Loucy (cell line): ENCODE results near the gene ARFIP1.

Source experiments
- H2AFZ ChIP-seq: fragments of 200-600 bp; sonication (generic); 2 replicates; pipeline ENCODE4 v1.6.0; 2016; ENCODE audit warnings: antibody characterized with exemption, mild to moderate bottlenecking, low read length, moderate library complexity
- H3F3A ChIP-seq: fragments of 200-600 bp; 2 replicates; pipeline ENCODE4 v1.6.0; 2016; ENCODE audit warnings: antibody characterized with exemption, low read depth, mild to moderate bottlenecking
- H3K27me3 ChIP-seq: fragments of 200-600 bp; sonication (generic); 2 replicates; pipeline ENCODE4 v1.6.1; 2014; ENCODE audit warnings: low read length, mild to moderate bottlenecking; ENCODE audit not compliant: insufficient read depth, poor library complexity, severe bottlenecking
- H3K36me3 ChIP-seq: fragments of 200-600 bp; sonication (generic); 2 replicates; pipeline ENCODE4 v1.6.1; 2016; ENCODE audit warnings: low read length; ENCODE audit not compliant: insufficient read depth
- H3K4me1 ChIP-seq: fragments of 200-600 bp; sonication (generic); 2 replicates; pipeline ENCODE4 v1.5.1; 2014; ENCODE audit warnings: low read length, mild to moderate bottlenecking; ENCODE audit not compliant: insufficient read depth, poor library complexity, severe bottlenecking
- H3K4me2 ChIP-seq: fragments of 200-600 bp; sonication (generic); 2 replicates; pipeline ENCODE4 v1.6.0; 2014; ENCODE audit warnings: antibody characterized with exemption, low read length, low read depth, mild to moderate bottlenecking; ENCODE audit not compliant: poor library complexity, severe bottlenecking
- H3K4me3 ChIP-seq: fragments of 200-600 bp; sonication (generic); 2 replicates; pipeline ENCODE4 v1.5.1; 2014; ENCODE audit warnings: low read length, mild to moderate bottlenecking, mixed read lengths; ENCODE audit not compliant: poor library complexity, severe bottlenecking
- H3K79me2 ChIP-seq: fragments of 200-600 bp; sonication (generic); 2 replicates; pipeline ENCODE4 v1.6.1; 2014; ENCODE audit warnings: low read length; ENCODE audit not compliant: insufficient read depth
- H3K9ac ChIP-seq: fragments of 200-600 bp; sonication (generic); 2 replicates; pipeline ENCODE4 v1.6.0; 2014; ENCODE audit warnings: mild to moderate bottlenecking, low read depth, low read length, moderate library complexity; ENCODE audit not compliant: poor library complexity, severe bottlenecking
- H3K9me2 ChIP-seq: fragments of 200-600 bp; sonication (generic); replicated peaks from 2 replicates; pipeline ENCODE4 v1.6.1; 2016; ENCODE audit warnings: low read depth, low read length, mixed read lengths
- H3K9me3 ChIP-seq: fragments of 200-600 bp; sonication (generic); 2 replicates; pipeline ENCODE4 v1.6.1; 2014; ENCODE audit warnings: mild to moderate bottlenecking, antibody characterized with exemption, low read length, low read depth; ENCODE audit not compliant: insufficient read depth
- H4K20me1 ChIP-seq: fragments of 200-600 bp; sonication (generic); 2 replicates; pipeline ENCODE4 v1.6.0; 2014; ENCODE audit warnings: antibody characterized with exemption, low read length, mild to moderate bottlenecking; ENCODE audit not compliant: insufficient read depth, poor library complexity, severe bottlenecking
- EZH2phosphoT487 ChIP-seq: fragments of 200-600 bp; IDR thresholded peaks from 2 replicates; pipeline ENCODE4 v1.6.1; 2018; ENCODE audit warnings: antibody characterized with exemption, mild to moderate bottlenecking, moderate library complexity, borderline replicate concordance
- TF ChIP-seq, protein P1 (sequence below): fragments of 200-600 bp; sonication (generic); conservative IDR thresholded peaks from 2 replicates; pipeline ENCODE4 v1.5.1; 2014; ENCODE audit warnings: mild to moderate bottlenecking, antibody characterized with exemption, low read length

ARFIP1 gene

DNA sequence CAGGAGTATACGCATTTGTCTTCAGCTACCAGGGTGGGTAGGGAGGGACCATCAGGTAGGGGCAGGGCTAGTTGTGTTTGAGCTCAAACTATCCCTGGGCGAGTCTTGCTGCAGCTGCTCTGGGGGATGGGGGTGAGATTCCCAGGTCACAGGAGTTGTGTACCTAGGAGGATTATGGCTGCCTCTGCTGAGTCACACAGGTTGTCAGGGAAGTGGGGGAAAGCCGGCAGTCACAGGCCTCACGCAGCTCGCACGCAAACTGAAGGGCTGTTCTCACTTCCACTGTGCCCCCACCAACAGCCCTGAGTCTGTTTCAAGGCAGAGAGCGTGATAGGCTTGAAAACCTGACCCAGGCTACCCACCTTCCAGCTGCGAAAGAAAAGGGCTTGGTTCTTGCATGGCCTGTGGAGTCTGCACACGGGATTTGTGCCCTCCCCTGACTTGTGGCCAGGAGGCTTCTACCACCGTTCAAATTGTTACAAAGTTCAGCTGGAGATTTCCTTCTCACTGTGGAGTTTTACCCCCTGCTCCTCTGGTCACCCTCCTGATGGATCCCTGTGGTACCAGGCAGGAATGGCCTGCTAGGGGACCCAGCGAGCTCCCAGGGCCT is 63.8 kb downstream of the ARFIP1 start:
- TF ChIP-seq, protein P1, sequence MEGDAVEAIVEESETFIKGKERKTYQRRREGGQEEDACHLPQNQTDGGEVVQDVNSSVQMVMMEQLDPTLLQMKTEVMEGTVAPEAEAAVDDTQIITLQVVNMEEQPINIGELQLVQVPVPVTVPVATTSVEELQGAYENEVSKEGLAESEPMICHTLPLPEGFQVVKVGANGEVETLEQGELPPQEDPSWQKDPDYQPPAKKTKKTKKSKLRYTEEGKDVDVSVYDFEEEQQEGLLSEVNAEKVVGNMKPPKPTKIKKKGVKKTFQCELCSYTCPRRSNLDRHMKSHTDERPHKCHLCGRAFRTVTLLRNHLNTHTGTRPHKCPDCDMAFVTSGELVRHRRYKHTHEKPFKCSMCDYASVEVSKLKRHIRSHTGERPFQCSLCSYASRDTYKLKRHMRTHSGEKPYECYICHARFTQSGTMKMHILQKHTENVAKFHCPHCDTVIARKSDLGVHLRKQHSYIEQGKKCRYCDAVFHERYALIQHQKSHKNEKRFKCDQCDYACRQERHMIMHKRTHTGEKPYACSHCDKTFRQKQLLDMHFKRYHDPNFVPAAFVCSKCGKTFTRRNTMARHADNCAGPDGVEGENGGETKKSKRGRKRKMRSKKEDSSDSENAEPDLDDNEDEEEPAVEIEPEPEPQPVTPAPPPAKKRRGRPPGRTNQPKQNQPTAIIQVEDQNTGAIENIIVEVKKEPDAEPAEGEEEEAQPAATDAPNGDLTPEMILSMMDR, result no peak
- no peak for TF ChIP-seq EZH2phosphoT487
- no peak overlapping the region for H3K4me2 ChIP-seq
- no peak overlapping the region for H3K4me3 ChIP-seq
- H3K9me2 ChIP-seq, result no peaks in the 10 kb centered on the region
- H3K4me1 ChIP-seq, result no peaks in the 10 kb centered on the region
- no peaks in the 10 kb centered on the region for H3K27me3 ChIP-seq
- no peak overlapping the region for H3K9ac ChIP-seq
- peaks cover 9% of the 10 kb centered on the region; the same call in 1 of the 2 replicates for H3K79me2 ChIP-seq
- H3K36me3 ChIP-seq, result peaks cover 6% of the 10 kb centered on the region; the same call in 1 of the 2 replicates
- no peaks in the 10 kb centered on the region for H3F3A ChIP-seq
- no peak overlapping the region for H2AFZ ChIP-seq
- H3K9me3 ChIP-seq, result peaks cover 3% of the 10 kb centered on the region; the same call in 1 of the 2 replicates
- H4K20me1 ChIP-seq, result no peaks in the 10 kb centered on the region

DNA sequence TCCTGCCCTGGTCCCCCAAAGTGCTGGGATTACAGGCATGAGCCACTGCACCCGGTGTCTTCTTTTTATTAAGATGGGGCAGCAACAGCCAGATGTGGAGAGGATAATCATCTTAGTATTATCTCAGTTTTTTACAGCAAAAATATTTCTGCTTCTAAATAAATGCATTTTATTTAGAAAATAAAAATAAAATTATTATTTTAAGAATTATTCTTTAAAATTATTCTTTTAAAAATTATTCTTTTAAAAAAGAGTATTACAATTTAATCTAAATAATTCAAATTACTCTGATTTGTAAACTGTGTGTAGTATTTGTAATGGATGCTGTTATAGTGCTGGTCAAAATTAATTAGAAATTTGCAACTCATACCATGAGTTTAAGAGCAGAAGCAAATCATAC is 67.6 kb downstream of the ARFIP1 start:
- TF ChIP-seq EZH2phosphoT487, result no peak
- TF ChIP-seq, protein P1, result no peak
- Histone ChIP-seq H3K9me2 (no peaks in the 10 kb centered on the region), H3K4me2 (no peak overlapping the region), H3K9ac (no peak overlapping the region), H3K4me3 (no peak overlapping the region), H3K36me3 (no peaks in the 10 kb centered on the region), H3K79me2 (peaks cover 12% of the 10 kb centered on the region; the same call in 1 of the 2 replicates), H4K20me1 (no peaks in the 10 kb centered on the region), H3F3A (no peaks in the 10 kb centered on the region), H3K9me3 (no peaks in the 10 kb centered on the region), H2AFZ (no peak overlapping the region), H3K27me3 (no peaks in the 10 kb centered on the region), H3K4me1 (peaks cover 22% of the 10 kb centered on the region)

DNA sequence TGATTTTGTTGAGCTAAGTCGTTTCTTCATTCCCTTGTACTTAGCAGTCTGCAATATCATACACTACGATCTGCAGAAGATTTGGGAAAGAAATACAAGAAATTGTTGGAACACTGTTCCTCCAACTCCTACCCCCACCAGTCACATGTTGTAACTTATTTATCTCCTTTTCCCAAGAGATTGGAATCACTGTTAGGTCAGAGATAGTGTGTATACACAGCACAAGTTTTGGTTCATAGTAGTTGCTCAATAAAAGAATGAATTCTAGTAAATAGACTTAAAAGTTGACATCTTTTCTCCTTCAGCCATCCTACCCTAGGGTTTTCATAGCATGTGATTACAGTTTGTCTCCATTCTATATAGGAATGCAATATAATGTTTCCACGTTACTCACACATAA is 68.8 kb downstream of the ARFIP1 start:
- no peaks in the 10 kb centered on the region for H3K9me2 ChIP-seq
- H3K9me3 ChIP-seq, result peaks cover 10% of the 10 kb centered on the region; the same call in 1 of the 2 replicates

More for the DNA sequence above, 68.8 kb downstream of the ARFIP1 start:
- Histone ChIP-seq H3K4me1 (peaks cover 22% of the 10 kb centered on the region), H3K36me3 (0 out of 2 replicates have a peak, but pooled peaks cover 3% of the 10 kb centered on the region), H4K20me1 (no peaks in the 10 kb centered on the region), H3K27me3 (no peaks in the 10 kb centered on the region), H3K79me2 (peaks cover 8% of the 10 kb centered on the region; the same call in 1 of the 2 replicates), H3K4me2 (no peak overlapping the region), H3K4me3 (no peak overlapping the region), H3K9ac (no peak overlapping the region), H3F3A (no peaks in the 10 kb centered on the region), H2AFZ (no peak overlapping the region)
- no peak for TF ChIP-seq EZH2phosphoT487
- TF ChIP-seq, protein P1, result no peak
